Lung (tissue), 12 donors: ENCODE results near the gene FNTB. TPM values are rescaled to one million over a fixed set of nuclear protein-coding genes. Genes with fewer than 3 reads are reported as not detected.

Experiments
- ATAC-seq: fragments of 200-7000 bp; cut with Tn5 transposase; one replicate; pipeline ENCODE4 v1.9.1; 2020; ENCODE audit warnings: moderate number of reproducible peaks; ENCODE audit not compliant: insufficient read depth, low FRiP score
- DNase-seq, 3 donors: peaks; one replicate each; pipeline ENCODE4 v3.0.0-alpha.2; 2013 to 2017
- H3K27ac ChIP-seq, 2 donors: one replicate each; pipeline ENCODE4 v1.5.1; 2013; ENCODE audit warnings: mild to moderate bottlenecking in 2 of 2, moderate library complexity in 2 of 2, control low read depth in 1 of 2, inconsistent platforms in 1 of 2, low read depth in 1 of 2, low read length in 1 of 2
- H3K27me3 ChIP-seq, 3 donors: one replicate each; pipeline ENCODE4 v1.5.1; 2013; ENCODE audit warnings: low read length in 2 of 3; ENCODE audit not compliant: control insufficient read depth in 3 of 3, insufficient read depth in 3 of 3
- H3K36me3 ChIP-seq, 4 donors: one replicate each; pipeline ENCODE4 v1.5.1; 2013; ENCODE audit warnings: low read length in 4 of 4, mild to moderate bottlenecking in 1 of 4, moderate library complexity in 1 of 4; ENCODE audit not compliant: control insufficient read depth in 4 of 4, insufficient read depth in 4 of 4
- H3K4me1 ChIP-seq, 5 donors: one replicate each; pipeline ENCODE4 v1.5.1; 2013; ENCODE audit warnings: low read length in 5 of 5, mild to moderate bottlenecking in 2 of 5, moderate library complexity in 1 of 5; ENCODE audit not compliant: control insufficient read depth in 5 of 5, insufficient read depth in 5 of 5
- H3K4me3 ChIP-seq: one replicate; pipeline ENCODE4 v1.5.1; 2013; ENCODE audit warnings: mild to moderate bottlenecking, control low read depth, moderate library complexity
- H3K9ac ChIP-seq, 2 donors: one replicate each; pipeline ENCODE4 v1.5.1; 2013; ENCODE audit warnings: low read length in 2 of 2, control low read depth in 1 of 2; ENCODE audit not compliant: insufficient read depth in 1 of 2
- H3K9me3 ChIP-seq, 4 donors: one replicate each; pipeline ENCODE4 v1.5.1; 2013; ENCODE audit warnings: low read length in 3 of 4, mild to moderate bottlenecking in 1 of 4, moderate library complexity in 1 of 4; ENCODE audit not compliant: control insufficient read depth in 4 of 4, insufficient read depth in 3 of 4
- WGBS, 2 donors: extraction: QIAGEN DNeasy Blood & Tissue Kit; methylation state at CpG; one replicate each; pipeline ENCODE4 v1.1.7; 2013; 5-methylcytosine and 5-hydroxymethylcytosine counted together
- polyA plus RNA-seq, 2 donors: library from polyadenylated mRNA; stranded (reverse); fragments of 200-250 nt; gene quantifications; one replicate each; pipeline ENCODE4 v1.2.1, GENCODE V29; 2013
- total RNA-seq, 2 donors: library from RNA; depleted of rRNA in 1 of 2; stranded (reverse); fragments of >200 nt in 1 of 2; gene quantifications; one replicate each; pipeline ENCODE4 v1.2.1, GENCODE V29; 2014 to 2021
- TF ChIP-seq, protein P1 (sequence below): IDR thresholded peaks from 2 replicates; pipeline ENCODE4 v1.5.1; 2012; ENCODE audit warnings: mild to moderate bottlenecking; ENCODE audit errors: control extremely low read depth, extremely low read depth
- donor health status: control.
- donor health status: control.
- donor health status: Bipolar disorder and iron deficiency.
- donor health status: healthy.
- donor health status: DM: yes; HTN: yes; CAD: no.

FNTB gene
- total and polyA plus RNA-seq, 4 donors, result 6.2 to 14.8 (median 10.8) TPM

DNA sequence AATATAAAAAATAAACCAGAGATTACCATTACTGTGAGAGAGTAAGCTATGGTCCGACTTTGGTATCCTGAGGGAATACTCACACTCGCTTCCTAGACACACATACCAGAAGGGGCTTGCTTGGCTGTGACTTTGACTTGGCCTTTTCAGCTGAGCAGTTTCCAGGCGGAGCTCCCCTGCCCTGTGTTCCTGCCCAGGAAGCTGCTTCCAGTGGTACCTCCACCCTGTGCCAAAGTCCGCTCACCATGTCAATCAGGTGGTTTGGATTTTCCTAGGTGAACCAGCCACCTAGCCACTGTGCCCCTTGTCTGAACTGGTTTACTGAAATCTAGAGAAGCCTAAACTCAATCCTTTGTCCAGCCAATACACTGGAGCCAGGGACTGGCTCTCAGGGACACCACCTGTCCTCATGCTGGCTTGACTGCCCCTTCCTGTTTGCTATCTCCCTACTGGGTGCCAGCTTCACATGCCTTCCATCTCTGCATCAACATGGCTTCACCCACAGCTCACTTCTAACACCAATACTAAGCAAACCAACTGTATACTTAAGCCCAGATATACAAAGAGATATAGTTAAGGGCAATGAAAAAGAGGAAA is 87.0 kb downstream of the FNTB start:
- Histone ChIP-seq H3K9me3 (peaks cover 0 to 4% (median 0%) of the 10 kb centered on the region in 4 donors), H3K27me3 (no peaks in the 10 kb centered on the region), H3K36me3 (peaks cover 5 to 38% (median 16%) of the 10 kb centered on the region in 4 donors), H3K27ac (peak overlapping the region; percentile 37 to 83), H3K4me3 (no peak overlapping the region), H3K9ac (no peak overlapping the region), H3K4me1 (peaks cover 0 to 22% (median 9%) of the 10 kb centered on the region in 5 donors)
- TF ChIP-seq, protein P1, sequence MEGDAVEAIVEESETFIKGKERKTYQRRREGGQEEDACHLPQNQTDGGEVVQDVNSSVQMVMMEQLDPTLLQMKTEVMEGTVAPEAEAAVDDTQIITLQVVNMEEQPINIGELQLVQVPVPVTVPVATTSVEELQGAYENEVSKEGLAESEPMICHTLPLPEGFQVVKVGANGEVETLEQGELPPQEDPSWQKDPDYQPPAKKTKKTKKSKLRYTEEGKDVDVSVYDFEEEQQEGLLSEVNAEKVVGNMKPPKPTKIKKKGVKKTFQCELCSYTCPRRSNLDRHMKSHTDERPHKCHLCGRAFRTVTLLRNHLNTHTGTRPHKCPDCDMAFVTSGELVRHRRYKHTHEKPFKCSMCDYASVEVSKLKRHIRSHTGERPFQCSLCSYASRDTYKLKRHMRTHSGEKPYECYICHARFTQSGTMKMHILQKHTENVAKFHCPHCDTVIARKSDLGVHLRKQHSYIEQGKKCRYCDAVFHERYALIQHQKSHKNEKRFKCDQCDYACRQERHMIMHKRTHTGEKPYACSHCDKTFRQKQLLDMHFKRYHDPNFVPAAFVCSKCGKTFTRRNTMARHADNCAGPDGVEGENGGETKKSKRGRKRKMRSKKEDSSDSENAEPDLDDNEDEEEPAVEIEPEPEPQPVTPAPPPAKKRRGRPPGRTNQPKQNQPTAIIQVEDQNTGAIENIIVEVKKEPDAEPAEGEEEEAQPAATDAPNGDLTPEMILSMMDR, result no peak
- ATAC-seq (no peak), DNase-seq (no peak)
- WGBS, 2 donors, result 87 to 93% methylated on average over 4 of the region's 4 CpGs

GRCh38 chr14:65074449-65075150 is 87.9 kb downstream of the FNTB start:
- peaks cover 5 to 31% (median 15%) of the 10 kb centered on the region in 4 donors for H3K36me3 ChIP-seq
- H3K9ac ChIP-seq, result no peak overlapping the region
- H3K4me1 ChIP-seq, result peaks cover 0 to 26% (median 9%) of the 10 kb centered on the region in 5 donors
- ATAC-seq, result no peak
- H3K27ac ChIP-seq, result peak overlapping the region; percentile 37 to 59
- 31 to 35% methylated on average over 3 of the region's 3 CpGs for WGBS, 2 donors
- peaks cover 0 to under 1% (median 0%) of the 10 kb centered on the region in 4 donors for H3K9me3 ChIP-seq
- no peak overlapping the region for H3K4me3 ChIP-seq
- DNase-seq, result peak in 1 of 3 donors; percentile 6
- no peaks in the 10 kb centered on the region for H3K27me3 ChIP-seq
- TF ChIP-seq, protein P1, result no peak

DNA sequence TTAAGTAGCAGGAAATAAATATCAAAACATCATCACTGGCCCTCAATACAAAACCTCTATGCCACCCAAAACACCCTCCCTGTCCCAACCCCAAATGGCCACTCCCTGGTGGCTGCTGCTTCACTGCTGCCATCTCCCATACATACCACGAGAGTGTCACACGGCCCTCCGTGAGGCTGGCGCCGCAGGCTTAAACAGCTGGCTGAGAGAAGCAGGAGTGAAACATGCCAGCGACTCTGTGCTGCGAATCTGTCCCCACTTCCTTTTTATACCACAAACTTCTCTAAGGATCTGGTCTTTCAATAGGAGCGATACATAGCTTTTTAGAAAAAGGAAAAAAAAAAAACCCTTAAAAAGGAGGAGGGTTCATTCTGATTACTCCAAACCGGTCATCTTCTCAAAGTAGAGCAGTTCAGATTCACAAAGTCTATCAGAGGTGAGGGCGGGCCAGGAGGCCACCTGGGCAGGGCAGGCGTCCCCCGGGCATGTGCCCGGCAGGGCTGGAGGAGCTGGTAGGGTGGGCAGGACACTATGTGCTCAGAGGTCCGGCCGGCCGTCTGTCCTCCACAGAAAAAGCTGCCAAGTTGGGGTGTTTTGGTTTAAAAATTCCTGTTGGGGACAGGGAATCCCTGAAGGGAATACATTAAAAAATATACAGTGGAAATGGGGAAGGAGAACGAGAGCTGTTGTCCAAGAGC is 89.1 kb downstream of the FNTB start:
- H3K27me3 ChIP-seq, result no peaks in the 10 kb centered on the region
- H3K9ac ChIP-seq, result no peak overlapping the region
- peaks cover 5 to 29% (median 17%) of the 10 kb centered on the region in 4 donors for H3K36me3 ChIP-seq
- ATAC-seq (no peak), DNase-seq (no peak)
- 74 to 78% methylated on average over 17 of the region's 17 CpGs for WGBS, 2 donors
- H3K9me3 ChIP-seq, result no peaks in the 10 kb centered on the region
- H3K27ac ChIP-seq, result peak overlapping the region in 1 of 2 donors; percentile 54
- TF ChIP-seq, protein P1, result no peak
- H3K4me3 ChIP-seq, result no peak overlapping the region
- H3K4me1 ChIP-seq, result peaks cover 0 to 37% (median 2%) of the 10 kb centered on the region in 5 donors
